Measurements from ENCODE around the gene MCF2L.

MCF2L gene

DNA sequence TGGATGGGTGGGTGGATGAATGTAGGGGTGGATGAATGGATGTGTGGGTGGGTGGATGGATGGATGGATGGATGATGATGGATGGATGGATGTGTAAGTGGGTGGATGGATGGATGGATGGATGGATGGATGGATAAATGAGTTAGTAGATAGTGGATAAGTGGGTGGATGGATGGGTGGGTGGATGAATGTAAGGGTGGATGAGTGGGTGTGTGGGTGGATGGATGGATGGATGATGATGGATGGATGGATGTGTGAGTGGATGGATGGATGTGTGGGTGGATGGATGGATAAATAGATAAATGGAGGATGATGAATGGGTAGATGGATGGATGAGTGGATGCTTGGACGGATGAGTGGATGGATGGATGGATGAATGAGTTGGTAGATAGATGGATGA is 3.2 kb downstream of the MCF2L start:
- no peak overlapping the region for H3K9ac ChIP-seq (ENCODE audit: low read depth in 1 of 2, low read length in 2 of 2)
- H3K27me3 ChIP-seq (ENCODE audit: control insufficient read depth in 2 of 2, insufficient read depth in 2 of 2, low read length in 2 of 2): peaks cover 0 to 5% of the 10 kb centered on the region in 2 donors
- H3K4me3 ChIP-seq (ENCODE audit: low read length in 2 of 2): no peak overlapping the region
- H3K9me3 ChIP-seq (ENCODE audit: control insufficient read depth in 2 of 2, low read length in 2 of 2): no peaks in the 10 kb centered on the region
- peaks cover 9 to 11% of the 10 kb centered on the region in 2 donors for H3K4me1 ChIP-seq (ENCODE audit: control insufficient read depth in 2 of 2, insufficient read depth in 2 of 2, low read length in 2 of 2)
- no peaks in the 10 kb centered on the region for H3K36me3 ChIP-seq (ENCODE audit: control insufficient read depth in 2 of 2, insufficient read depth in 2 of 2, low read length in 2 of 2)
- H3K27ac ChIP-seq (ENCODE audit: low read depth in 2 of 2, low read length in 2 of 2): no peak overlapping the region

DNA sequence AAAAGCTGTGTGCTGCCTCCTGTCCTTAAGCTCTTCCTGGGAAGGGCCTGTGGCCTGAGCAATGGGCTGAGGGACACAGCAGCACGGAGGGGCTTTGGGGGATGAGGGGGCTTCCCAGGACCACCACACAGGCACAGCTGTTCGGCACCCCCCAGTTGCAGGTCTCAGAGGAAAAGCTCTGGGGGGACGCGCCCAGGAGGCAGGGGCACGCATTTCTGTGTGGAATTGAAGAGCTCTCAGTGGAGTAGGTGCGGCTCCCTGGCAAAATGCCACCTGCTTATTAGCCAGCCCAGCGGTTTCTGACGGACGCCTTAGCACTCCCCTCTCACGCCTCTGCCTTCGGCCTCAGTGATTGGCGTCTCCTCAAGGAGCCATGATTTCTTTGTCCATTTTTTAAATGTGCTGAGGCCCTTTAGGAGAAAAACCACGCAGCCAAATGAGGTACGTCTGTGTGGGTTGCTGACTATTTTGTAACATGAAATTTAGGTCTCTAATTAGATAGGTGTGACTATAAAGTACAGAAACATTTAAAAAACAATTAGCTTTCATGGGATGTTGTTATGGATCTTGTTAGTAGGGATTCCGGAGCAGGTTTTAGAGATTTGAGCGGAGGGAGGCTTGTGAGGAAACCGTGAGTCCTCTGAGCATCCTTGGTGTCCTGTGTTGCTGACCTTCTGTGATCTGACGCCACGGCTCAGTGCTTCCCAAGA is 4.0 kb downstream of the MCF2L start:
- Histone ChIP-seq H3K4me1 (ENCODE audit: control insufficient read depth in 2 of 2, insufficient read depth in 2 of 2, low read length in 2 of 2) (peaks cover 5% of the 10 kb centered on the region in 2 donors), H3K27me3 (ENCODE audit: control insufficient read depth in 2 of 2, insufficient read depth in 2 of 2, low read length in 2 of 2) (peaks cover 0 to 5% of the 10 kb centered on the region in 2 donors), H3K9ac (ENCODE audit: low read depth in 1 of 2, low read length in 2 of 2) (no peak overlapping the region), H3K4me3 (ENCODE audit: low read length in 2 of 2) (no peak overlapping the region), H3K36me3 (ENCODE audit: control insufficient read depth in 2 of 2, insufficient read depth in 2 of 2, low read length in 2 of 2) (no peaks in the 10 kb centered on the region), H3K27ac (ENCODE audit: low read depth in 2 of 2, low read length in 2 of 2) (no peak overlapping the region), H3K9me3 (ENCODE audit: control insufficient read depth in 2 of 2, low read length in 2 of 2) (no peaks in the 10 kb centered on the region)

GRCh38 chr13:112973577-112973951 is 4.5 kb downstream of the MCF2L start:
- Histone ChIP-seq H3K27ac (ENCODE audit: low read depth in 2 of 2, low read length in 2 of 2) (no peak overlapping the region), H3K4me1 (ENCODE audit: control insufficient read depth in 2 of 2, insufficient read depth in 2 of 2, low read length in 2 of 2) (peaks cover 2% of the 10 kb centered on the region in 2 donors), H3K36me3 (ENCODE audit: control insufficient read depth in 2 of 2, insufficient read depth in 2 of 2, low read length in 2 of 2) (no peaks in the 10 kb centered on the region), H3K9ac (ENCODE audit: low read depth in 1 of 2, low read length in 2 of 2) (no peak overlapping the region), H3K4me3 (ENCODE audit: low read length in 2 of 2) (no peak overlapping the region), H3K27me3 (ENCODE audit: control insufficient read depth in 2 of 2, insufficient read depth in 2 of 2, low read length in 2 of 2) (peaks cover 0 to 5% of the 10 kb centered on the region in 2 donors), H3K9me3 (ENCODE audit: control insufficient read depth in 2 of 2, low read length in 2 of 2) (no peaks in the 10 kb centered on the region)

- H3K27ac ChIP-seq (ENCODE audit: low read depth in 2 of 2, low read length in 2 of 2): no peak overlapping the region
- no peak overlapping the region for H3K4me3 ChIP-seq (ENCODE audit: low read length in 2 of 2)
- peaks cover 0 to 5% of the 10 kb centered on the region in 2 donors for H3K27me3 ChIP-seq (ENCODE audit: control insufficient read depth in 2 of 2, insufficient read depth in 2 of 2, low read length in 2 of 2)
- H3K9me3 ChIP-seq (ENCODE audit: control insufficient read depth in 2 of 2, low read length in 2 of 2): no peaks in the 10 kb centered on the region
- H3K36me3 ChIP-seq (ENCODE audit: control insufficient read depth in 2 of 2, insufficient read depth in 2 of 2, low read length in 2 of 2): no peaks in the 10 kb centered on the region
- no peak overlapping the region for H3K9ac ChIP-seq (ENCODE audit: low read depth in 1 of 2, low read length in 2 of 2)
- peaks cover 2% of the 10 kb centered on the region in 2 donors for H3K4me1 ChIP-seq (ENCODE audit: control insufficient read depth in 2 of 2, insufficient read depth in 2 of 2, low read length in 2 of 2)
Observed at GRCh38 chr13:112974125-112974524, 5.1 kb downstream of the MCF2L start.

GRCh38 chr13:112974671-112975070 is 5.7 kb downstream of the MCF2L start:
- Histone ChIP-seq H3K9me3 (ENCODE audit: control insufficient read depth in 2 of 2, low read length in 2 of 2) (no peaks in the 10 kb centered on the region), H3K4me3 (ENCODE audit: low read length in 2 of 2) (no peak overlapping the region), H3K9ac (ENCODE audit: low read depth in 1 of 2, low read length in 2 of 2) (no peak overlapping the region), H3K27ac (ENCODE audit: low read depth in 2 of 2, low read length in 2 of 2) (no peak overlapping the region), H3K4me1 (ENCODE audit: control insufficient read depth in 2 of 2, insufficient read depth in 2 of 2, low read length in 2 of 2) (peaks cover 2% of the 10 kb centered on the region in 2 donors), H3K27me3 (ENCODE audit: control insufficient read depth in 2 of 2, insufficient read depth in 2 of 2, low read length in 2 of 2) (peaks cover 0 to 5% of the 10 kb centered on the region in 2 donors), H3K36me3 (ENCODE audit: control insufficient read depth in 2 of 2, insufficient read depth in 2 of 2, low read length in 2 of 2) (no peaks in the 10 kb centered on the region)

DNA sequence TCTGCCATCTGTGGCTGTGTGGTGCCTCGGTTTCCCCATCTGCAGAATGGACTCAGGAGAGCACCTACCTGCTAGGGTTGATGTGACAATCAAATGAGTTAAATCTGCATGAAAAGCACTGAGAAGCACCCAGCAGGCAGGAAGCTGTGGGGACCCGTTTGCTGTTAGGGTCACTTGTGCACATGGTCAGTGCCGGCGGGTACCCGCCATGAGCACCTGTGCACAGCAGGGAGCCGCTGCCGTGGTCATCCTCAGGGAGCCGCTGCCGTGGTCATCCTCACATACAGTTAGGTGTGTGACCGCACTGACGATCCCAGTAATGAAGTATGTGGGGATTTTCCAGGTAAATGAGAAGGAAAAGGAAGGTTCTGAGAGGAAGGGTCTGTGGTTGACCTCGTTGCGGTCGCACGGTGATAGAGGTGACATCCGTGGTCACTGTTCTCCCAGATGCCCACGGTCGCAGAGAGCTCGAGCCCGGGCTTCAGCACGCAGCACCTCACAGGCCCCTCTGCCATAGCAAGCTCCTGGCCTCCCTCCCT is 6.5 kb downstream of the MCF2L start:
- Histone ChIP-seq H3K9ac (ENCODE audit: low read depth in 1 of 2, low read length in 2 of 2) (no peak overlapping the region), H3K4me3 (ENCODE audit: low read length in 2 of 2) (no peak overlapping the region), H3K27ac (ENCODE audit: low read depth in 2 of 2, low read length in 2 of 2) (no peak overlapping the region), H3K9me3 (ENCODE audit: control insufficient read depth in 2 of 2, low read length in 2 of 2) (no peaks in the 10 kb centered on the region), H3K4me1 (ENCODE audit: control insufficient read depth in 2 of 2, insufficient read depth in 2 of 2, low read length in 2 of 2) (no peaks in the 10 kb centered on the region), H3K36me3 (ENCODE audit: control insufficient read depth in 2 of 2, insufficient read depth in 2 of 2, low read length in 2 of 2) (no peaks in the 10 kb centered on the region), H3K27me3 (ENCODE audit: control insufficient read depth in 2 of 2, insufficient read depth in 2 of 2, low read length in 2 of 2) (no peaks in the 10 kb centered on the region)

GRCh38 chr13:112976526-112976925 is 7.5 kb downstream of the MCF2L start:
- no peak overlapping the region for H3K4me3 ChIP-seq (ENCODE audit: low read length in 2 of 2)
- no peaks in the 10 kb centered on the region for H3K36me3 ChIP-seq (ENCODE audit: control insufficient read depth in 2 of 2, insufficient read depth in 2 of 2, low read length in 2 of 2)
- H3K4me1 ChIP-seq (ENCODE audit: control insufficient read depth in 2 of 2, insufficient read depth in 2 of 2, low read length in 2 of 2): no peaks in the 10 kb centered on the region
- no peak overlapping the region for H3K9ac ChIP-seq (ENCODE audit: low read depth in 1 of 2, low read length in 2 of 2)
- no peak overlapping the region for H3K27ac ChIP-seq (ENCODE audit: low read depth in 2 of 2, low read length in 2 of 2)
- no peaks in the 10 kb centered on the region for H3K9me3 ChIP-seq (ENCODE audit: control insufficient read depth in 2 of 2, low read length in 2 of 2)
- H3K27me3 ChIP-seq (ENCODE audit: control insufficient read depth in 2 of 2, insufficient read depth in 2 of 2, low read length in 2 of 2): no peaks in the 10 kb centered on the region

DNA sequence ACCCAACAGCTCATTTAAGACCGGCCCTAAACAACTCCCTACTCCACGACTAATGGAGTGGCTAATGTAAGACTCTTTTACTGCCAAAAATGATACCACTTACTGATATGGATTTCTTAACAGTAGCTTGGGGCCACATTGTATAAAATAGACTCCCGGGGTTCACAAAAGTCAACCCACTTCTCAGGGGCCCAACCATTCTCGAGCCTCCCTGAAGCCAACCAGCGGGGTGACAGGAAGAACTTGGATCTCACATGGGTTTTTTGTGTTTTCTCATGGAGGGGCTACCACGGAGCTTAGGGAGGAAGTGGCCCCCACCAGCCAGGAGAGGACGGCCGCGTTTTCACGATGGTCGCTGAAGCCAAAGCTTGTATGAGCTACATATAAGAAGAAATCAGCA is 8.1 kb downstream of the MCF2L start:
- Histone ChIP-seq H3K4me3 (ENCODE audit: low read length in 2 of 2) (no peak overlapping the region), H3K9ac (ENCODE audit: low read depth in 1 of 2, low read length in 2 of 2) (no peak overlapping the region), H3K27ac (ENCODE audit: low read depth in 2 of 2, low read length in 2 of 2) (no peak overlapping the region), H3K4me1 (ENCODE audit: control insufficient read depth in 2 of 2, insufficient read depth in 2 of 2, low read length in 2 of 2) (no peaks in the 10 kb centered on the region), H3K27me3 (ENCODE audit: control insufficient read depth in 2 of 2, insufficient read depth in 2 of 2, low read length in 2 of 2) (no peaks in the 10 kb centered on the region), H3K36me3 (ENCODE audit: control insufficient read depth in 2 of 2, insufficient read depth in 2 of 2, low read length in 2 of 2) (no peaks in the 10 kb centered on the region), H3K9me3 (ENCODE audit: control insufficient read depth in 2 of 2, low read length in 2 of 2) (no peaks in the 10 kb centered on the region)

- H3K27ac ChIP-seq (ENCODE audit: low read depth in 2 of 2, low read length in 2 of 2): no peak overlapping the region
- no peak overlapping the region for H3K9ac ChIP-seq (ENCODE audit: low read depth in 1 of 2, low read length in 2 of 2)
- H3K9me3 ChIP-seq (ENCODE audit: control insufficient read depth in 2 of 2, low read length in 2 of 2): no peaks in the 10 kb centered on the region
- H3K36me3 ChIP-seq (ENCODE audit: control insufficient read depth in 2 of 2, insufficient read depth in 2 of 2, low read length in 2 of 2): no peaks in the 10 kb centered on the region
- no peaks in the 10 kb centered on the region for H3K27me3 ChIP-seq (ENCODE audit: control insufficient read depth in 2 of 2, insufficient read depth in 2 of 2, low read length in 2 of 2)
- no peak overlapping the region for H3K4me3 ChIP-seq (ENCODE audit: low read length in 2 of 2)
- peaks cover 0 to 1% of the 10 kb centered on the region in 2 donors for H3K4me1 ChIP-seq (ENCODE audit: control insufficient read depth in 2 of 2, insufficient read depth in 2 of 2, low read length in 2 of 2)
Observed at GRCh38 chr13:112977525-112977924, 8.5 kb downstream of the MCF2L start.

DNA sequence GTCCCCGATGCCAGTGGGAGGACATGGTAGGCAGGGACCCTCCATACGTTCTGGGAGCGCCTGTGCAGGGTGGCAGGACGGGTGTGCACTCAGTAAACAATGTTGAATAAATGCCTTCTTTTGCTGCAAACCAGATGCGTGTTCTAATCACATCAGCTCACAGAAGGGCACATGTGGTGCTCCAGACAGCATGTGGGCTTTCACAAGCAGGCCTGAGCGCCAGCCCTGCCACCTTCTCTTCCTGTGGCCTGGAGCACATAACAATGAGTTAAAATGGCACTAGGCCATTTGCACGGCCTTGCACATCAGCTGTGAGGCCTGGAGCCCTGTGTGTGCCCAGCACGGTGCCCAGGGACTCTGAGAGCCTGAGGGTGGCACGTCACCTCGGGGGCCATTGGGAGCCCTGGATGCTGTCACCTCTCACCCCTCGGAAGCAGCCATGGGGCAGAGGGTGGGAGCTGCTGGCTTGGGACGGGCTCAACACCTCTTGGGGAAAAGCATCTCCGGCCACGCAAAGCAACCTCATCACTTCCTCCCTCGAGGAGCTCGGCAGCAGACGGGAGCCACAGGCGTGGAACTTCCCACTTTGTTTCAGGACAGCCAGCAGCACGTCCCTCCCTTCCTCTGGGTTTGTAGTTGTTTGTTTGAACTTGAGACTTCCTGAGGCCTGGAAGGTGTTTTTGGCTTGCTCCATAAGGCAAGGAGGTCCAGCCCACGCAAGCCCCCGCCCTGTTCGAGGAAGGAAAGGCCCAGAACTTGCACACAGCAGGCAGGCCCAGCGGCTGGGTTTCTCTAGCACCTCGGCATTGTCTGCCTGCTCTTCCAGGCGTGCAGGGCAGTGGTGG is 9.8 kb downstream of the MCF2L start:
- no peak overlapping the region for H3K4me3 ChIP-seq (ENCODE audit: low read length in 2 of 2)
- H3K9me3 ChIP-seq (ENCODE audit: control insufficient read depth in 2 of 2, low read length in 2 of 2): no peaks in the 10 kb centered on the region
- H3K36me3 ChIP-seq (ENCODE audit: control insufficient read depth in 2 of 2, insufficient read depth in 2 of 2, low read length in 2 of 2): no peaks in the 10 kb centered on the region
- H3K27ac ChIP-seq (ENCODE audit: low read depth in 2 of 2, low read length in 2 of 2): peak overlapping the region; percentile 34 to 52
- H3K27me3 ChIP-seq (ENCODE audit: control insufficient read depth in 2 of 2, insufficient read depth in 2 of 2, low read length in 2 of 2): no peaks in the 10 kb centered on the region
- peaks cover 0 to 13% of the 10 kb centered on the region in 2 donors for H3K4me1 ChIP-seq (ENCODE audit: control insufficient read depth in 2 of 2, insufficient read depth in 2 of 2, low read length in 2 of 2)
- no peak overlapping the region for H3K9ac ChIP-seq (ENCODE audit: low read depth in 1 of 2, low read length in 2 of 2)

All from mucosa of rectum (tissue), 2 donors.